ENCODE measurements around the gene TUBB.
"Not testable (repeated sequence)": the region's sequence is repeated elsewhere in the genome, so short reads cannot be mapped to it uniquely, and the experiment has no call there.

- not testable (repeated sequence) for TF ChIP-seq POLR2A, CTCF (IDR thresholded peaks at IDR 0.05)
Measured at GRCh38 chr6:30723159-30723842, 3.1 kb downstream of the TUBB start.
